Measurements from ENCODE around the gene ARHGAP18. TPM values are rescaled to one million over a fixed set of nuclear protein-coding genes. Genes with fewer than 3 reads are reported as not detected.

Gene ARHGAP18
- total RNA-seq, 1 donor from 2014 or later = 5.9 TPM

- intact Hi-C loops (cut with micrococcal nuclease) = no loop called here
- Mint-ChIP-seq H3K9me3 (no peaks in the 10 kb centered on the region), H3K27me3 (ENCODE audit: low read depth) (peaks cover 2% of the 10 kb centered on the region), H3K27ac (no peak overlapping the region), H3K4me1 (ENCODE audit: low read depth) (peaks cover 16% of the 10 kb centered on the region), H3K36me3 (ENCODE audit: low read depth) (no peaks in the 10 kb centered on the region), H3K4me3 (ENCODE audit: low read depth) (no peak overlapping the region)
- DNase-seq (ENCODE audit: low spot score) = no peak
Observed at GRCh38 chr6:129740013-129740412, 30.0 kb upstream of the ARHGAP18 start.

- Mint-ChIP-seq H3K36me3 (ENCODE audit: low read depth) (no peaks in the 10 kb centered on the region), H3K9me3 (no peaks in the 10 kb centered on the region), H3K4me1 (ENCODE audit: low read depth) (peaks cover 7% of the 10 kb centered on the region), H3K4me3 (ENCODE audit: low read depth) (no peak overlapping the region), H3K27me3 (ENCODE audit: low read depth) (peaks cover 2% of the 10 kb centered on the region), H3K27ac (no peak overlapping the region)
- intact Hi-C loops (cut with micrococcal nuclease) = no loop called here
- no peak for DNase-seq (ENCODE audit: low spot score)
Observed at GRCh38 chr6:129736105-129736504, 26.1 kb upstream of the ARHGAP18 start.

- H3K27me3 Mint-ChIP-seq (ENCODE audit: low read depth) = no peaks in the 10 kb centered on the region
- no peak for DNase-seq (ENCODE audit: low spot score)
- no peak overlapping the region for H3K4me3 Mint-ChIP-seq (ENCODE audit: low read depth)
- intact Hi-C loops (cut with micrococcal nuclease) = no loop called here
- H3K4me1 Mint-ChIP-seq (ENCODE audit: low read depth) = peaks cover 17% of the 10 kb centered on the region
- no peak overlapping the region for H3K27ac Mint-ChIP-seq
- no peaks in the 10 kb centered on the region for H3K36me3 Mint-ChIP-seq (ENCODE audit: low read depth)
- H3K9me3 Mint-ChIP-seq = no peaks in the 10 kb centered on the region
Observed at GRCh38 chr6:129733290-129733689, 23.3 kb upstream of the ARHGAP18 start.

DNA sequence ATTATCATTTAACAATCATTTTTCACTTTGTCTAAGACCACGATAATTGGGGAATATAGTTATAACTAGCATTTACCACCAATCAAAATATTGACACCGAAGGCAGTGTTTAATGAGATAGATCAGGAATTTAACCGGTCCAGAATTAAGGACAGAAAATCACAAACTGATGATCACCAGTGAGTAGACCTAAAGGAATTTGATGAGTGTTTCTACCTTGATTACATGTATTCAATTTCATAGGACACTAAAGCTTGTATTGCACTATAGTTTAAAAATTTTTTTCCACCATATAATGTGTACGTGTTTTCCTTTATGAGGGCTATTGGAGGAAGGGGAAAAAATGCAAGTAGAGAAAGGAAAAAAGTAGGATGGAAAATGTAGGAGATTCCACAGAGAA lies 22.6 kb upstream of the ARHGAP18 start:
- H3K9me3 Mint-ChIP-seq = no peaks in the 10 kb centered on the region
- intact Hi-C loops (cut with micrococcal nuclease) = no loop called here
- H3K27ac Mint-ChIP-seq = no peak overlapping the region
- H3K27me3 Mint-ChIP-seq (ENCODE audit: low read depth) = no peaks in the 10 kb centered on the region
- H3K36me3 Mint-ChIP-seq (ENCODE audit: low read depth) = no peaks in the 10 kb centered on the region
- DNase-seq (ENCODE audit: low spot score) = no peak
- H3K4me3 Mint-ChIP-seq (ENCODE audit: low read depth) = no peak overlapping the region
- peaks cover 17% of the 10 kb centered on the region for H3K4me1 Mint-ChIP-seq (ENCODE audit: low read depth)

- H3K36me3 Mint-ChIP-seq (ENCODE audit: low read depth) = no peaks in the 10 kb centered on the region
- H3K4me1 Mint-ChIP-seq (ENCODE audit: low read depth) = peaks cover 17% of the 10 kb centered on the region
- DNase-seq (ENCODE audit: low spot score) = no peak
- H3K27ac Mint-ChIP-seq = no peak overlapping the region
- intact Hi-C loops (cut with micrococcal nuclease) = no loop called here
- H3K4me3 Mint-ChIP-seq (ENCODE audit: low read depth) = no peak overlapping the region
- no peaks in the 10 kb centered on the region for H3K9me3 Mint-ChIP-seq
- no peaks in the 10 kb centered on the region for H3K27me3 Mint-ChIP-seq (ENCODE audit: low read depth)
Observed at GRCh38 chr6:129732034-129732433, 22.1 kb upstream of the ARHGAP18 start.

DNA sequence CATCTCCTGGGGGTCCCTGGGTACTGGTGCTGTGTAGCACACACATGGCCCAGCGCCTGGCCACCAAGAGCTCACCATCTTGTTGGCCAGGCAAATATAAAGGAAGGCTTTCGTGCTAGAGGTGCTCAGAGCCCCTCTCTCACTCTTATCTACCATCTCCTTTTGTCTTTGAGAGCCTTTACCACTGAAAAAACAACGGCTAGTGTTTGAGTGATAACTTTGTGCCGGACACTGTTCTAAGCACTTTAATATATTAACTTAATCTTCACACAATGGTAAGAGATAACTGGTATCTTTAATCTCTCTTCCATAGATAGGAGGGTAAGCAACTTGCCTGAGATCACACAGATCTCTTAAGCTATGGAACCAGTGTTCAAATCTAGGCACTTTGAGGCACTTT lies 21.5 kb upstream of the ARHGAP18 start:
- DNase-seq (ENCODE audit: low spot score) = no peak
- intact Hi-C loops (cut with micrococcal nuclease) = no loop called here
- Mint-ChIP-seq H3K36me3 (ENCODE audit: low read depth) (no peaks in the 10 kb centered on the region), H3K27ac (no peak overlapping the region), H3K4me3 (ENCODE audit: low read depth) (no peak overlapping the region), H3K4me1 (ENCODE audit: low read depth) (peaks cover 17% of the 10 kb centered on the region), H3K9me3 (no peaks in the 10 kb centered on the region), H3K27me3 (ENCODE audit: low read depth) (no peaks in the 10 kb centered on the region)

DNA sequence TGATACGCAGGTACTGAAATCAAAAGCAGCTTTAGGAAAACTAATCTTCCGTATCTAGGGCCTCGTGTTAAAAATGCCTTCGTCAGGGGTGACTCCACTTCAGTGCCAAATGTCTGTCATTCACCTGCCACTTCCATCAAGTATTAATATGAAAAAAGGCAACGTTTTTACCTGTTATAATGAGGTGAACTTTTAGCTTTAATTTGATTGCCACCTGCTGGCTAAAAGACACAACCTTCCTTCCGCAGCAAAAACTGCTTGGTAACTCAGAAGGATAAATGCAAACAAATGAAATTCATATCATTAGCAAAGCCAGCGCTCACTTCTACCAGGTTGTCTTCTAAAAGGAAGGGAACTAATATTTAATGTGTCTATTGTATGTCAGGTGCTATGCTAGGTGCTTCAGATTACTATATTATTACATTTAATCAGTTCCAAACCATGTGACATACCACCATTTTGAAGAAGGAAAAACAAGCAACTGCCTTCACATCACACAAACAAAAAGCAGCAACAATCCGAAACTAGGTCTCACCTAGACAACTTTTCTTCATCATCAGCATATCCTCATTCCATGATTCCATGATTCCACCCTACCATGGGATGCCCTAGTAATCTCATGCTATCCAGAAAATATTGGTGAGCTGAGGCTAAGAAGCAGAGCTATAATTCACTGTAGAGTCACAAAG lies 20.6 kb upstream of the ARHGAP18 start:
- peak overlapping the region; percentile 8 for H3K27ac Mint-ChIP-seq
- peaks cover 19% of the 10 kb centered on the region for H3K4me1 Mint-ChIP-seq (ENCODE audit: low read depth)
- intact Hi-C loops (cut with micrococcal nuclease) = loop anchor here (1.0 kb wide), 3 partner anchors 59 to 291 kb away; no protein-coding TSS in a partner anchor
- no peaks in the 10 kb centered on the region for H3K9me3 Mint-ChIP-seq
- DNase-seq (ENCODE audit: low spot score) = no peak
- no peak overlapping the region for H3K4me3 Mint-ChIP-seq (ENCODE audit: low read depth)
- no peaks in the 10 kb centered on the region for H3K27me3 Mint-ChIP-seq (ENCODE audit: low read depth)
- H3K36me3 Mint-ChIP-seq (ENCODE audit: low read depth) = no peaks in the 10 kb centered on the region

- DNase-seq (ENCODE audit: low spot score) = no peak
- Mint-ChIP-seq H3K9me3 (no peaks in the 10 kb centered on the region), H3K27me3 (ENCODE audit: low read depth) (no peaks in the 10 kb centered on the region), H3K36me3 (ENCODE audit: low read depth) (no peaks in the 10 kb centered on the region), H3K4me3 (ENCODE audit: low read depth) (no peak overlapping the region), H3K4me1 (ENCODE audit: low read depth) (peaks cover 14% of the 10 kb centered on the region), H3K27ac (no peak overlapping the region)
- intact Hi-C loops (cut with micrococcal nuclease) = no loop called here
Observed at GRCh38 chr6:129726650-129727049, 16.7 kb upstream of the ARHGAP18 start.

GRCh38 chr6:129725341-129725740 lies 15.4 kb upstream of the ARHGAP18 start:
- Mint-ChIP-seq H3K4me1 (ENCODE audit: low read depth) (peaks cover 6% of the 10 kb centered on the region), H3K27ac (no peak overlapping the region), H3K4me3 (ENCODE audit: low read depth) (no peak overlapping the region), H3K9me3 (no peaks in the 10 kb centered on the region), H3K27me3 (ENCODE audit: low read depth) (no peaks in the 10 kb centered on the region), H3K36me3 (ENCODE audit: low read depth) (no peaks in the 10 kb centered on the region)
- DNase-seq (ENCODE audit: low spot score) = no peak
- intact Hi-C loops (cut with micrococcal nuclease) = no loop called here

GRCh38 chr6:129719692-129720091 lies 9.7 kb upstream of the ARHGAP18 start:
- H3K9me3 Mint-ChIP-seq = no peaks in the 10 kb centered on the region
- H3K4me3 Mint-ChIP-seq (ENCODE audit: low read depth) = no peak overlapping the region
- no peak overlapping the region for H3K27ac Mint-ChIP-seq

DNA sequence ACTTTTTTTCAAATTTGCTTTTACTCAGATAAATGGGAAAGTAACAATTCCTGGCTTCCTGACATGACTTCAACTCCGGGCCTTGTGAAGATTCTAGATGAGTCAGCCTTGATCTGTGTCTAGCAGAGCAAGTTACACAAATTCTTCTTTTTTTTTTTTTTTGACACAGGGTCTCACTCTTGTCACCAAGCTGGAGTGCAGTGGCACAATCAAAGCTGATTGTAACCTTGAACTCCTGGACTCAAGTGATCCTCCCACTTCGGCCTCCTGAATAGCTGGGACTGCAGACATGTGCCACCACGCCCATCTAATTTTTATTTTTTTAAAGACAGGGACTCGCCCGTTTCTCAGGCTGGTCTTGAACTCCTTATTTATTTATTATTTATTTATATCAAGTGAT lies 7.3 kb upstream of the ARHGAP18 start:
- no peak overlapping the region for H3K27ac Mint-ChIP-seq
- DNase-seq (ENCODE audit: low spot score) = no peak
- H3K9me3 Mint-ChIP-seq = no peaks in the 10 kb centered on the region
- H3K4me1 Mint-ChIP-seq (ENCODE audit: low read depth) = peaks cover 6% of the 10 kb centered on the region
- intact Hi-C loops (cut with micrococcal nuclease) = no loop called here
- no peaks in the 10 kb centered on the region for H3K36me3 Mint-ChIP-seq (ENCODE audit: low read depth)
- no peak overlapping the region for H3K4me3 Mint-ChIP-seq (ENCODE audit: low read depth)
- no peaks in the 10 kb centered on the region for H3K27me3 Mint-ChIP-seq (ENCODE audit: low read depth)

More at GRCh38 chr6:129719692-129720091, 9.7 kb upstream of the ARHGAP18 start:
- DNase-seq (ENCODE audit: low spot score) = no peak
- intact Hi-C loops (cut with micrococcal nuclease) = no loop called here
- no peaks in the 10 kb centered on the region for H3K36me3 Mint-ChIP-seq (ENCODE audit: low read depth)
- peaks cover 2% of the 10 kb centered on the region for H3K4me1 Mint-ChIP-seq (ENCODE audit: low read depth)
- no peaks in the 10 kb centered on the region for H3K27me3 Mint-ChIP-seq (ENCODE audit: low read depth)

- H3K4me3 Mint-ChIP-seq (ENCODE audit: low read depth) = no peak overlapping the region
- peaks cover 30% of the 10 kb centered on the region for H3K4me1 Mint-ChIP-seq (ENCODE audit: low read depth)
- no peaks in the 10 kb centered on the region for H3K27me3 Mint-ChIP-seq (ENCODE audit: low read depth)
- H3K9me3 Mint-ChIP-seq = no peaks in the 10 kb centered on the region
- intact Hi-C loops (cut with micrococcal nuclease) = no loop called here
- H3K36me3 Mint-ChIP-seq (ENCODE audit: low read depth) = no peaks in the 10 kb centered on the region
- no peak for DNase-seq (ENCODE audit: low spot score)
- peak overlapping the region; percentile 26 for H3K27ac Mint-ChIP-seq
Observed at GRCh38 chr6:129713806-129714333, 3.9 kb upstream of the ARHGAP18 start.

DNA sequence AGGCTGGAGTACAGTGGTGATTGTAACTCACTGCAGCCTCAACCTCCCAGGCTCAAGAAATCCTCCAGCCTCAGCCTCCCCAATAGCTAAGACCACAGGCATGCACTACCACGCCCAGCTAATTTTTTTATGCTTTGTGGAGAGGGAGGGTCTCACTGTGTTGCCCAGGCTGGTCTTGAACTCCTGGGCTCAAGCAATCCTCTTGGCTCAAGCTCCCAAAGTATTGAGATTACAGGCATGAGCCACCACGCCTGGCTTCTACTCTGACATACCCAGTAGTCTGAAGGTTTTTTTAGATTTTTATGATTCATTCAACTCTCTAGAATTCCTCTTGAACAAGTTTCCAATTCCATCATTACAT lies 1.3 kb upstream of the ARHGAP18 start:
- H3K4me1 Mint-ChIP-seq (ENCODE audit: low read depth) = peaks cover 43% of the 10 kb centered on the region
- H3K27ac Mint-ChIP-seq = no peak overlapping the region
- intact Hi-C loops (cut with micrococcal nuclease) = loop anchor here (2.0 kb wide), 1 partner anchor 16 kb away; no protein-coding TSS in a partner anchor
- H3K4me3 Mint-ChIP-seq (ENCODE audit: low read depth) = no peak overlapping the region
- no peak for DNase-seq (ENCODE audit: low spot score)
- peaks cover 8% of the 10 kb centered on the region for H3K36me3 Mint-ChIP-seq (ENCODE audit: low read depth)
- no peaks in the 10 kb centered on the region for H3K9me3 Mint-ChIP-seq
- no peaks in the 10 kb centered on the region for H3K27me3 Mint-ChIP-seq (ENCODE audit: low read depth)
